ENCODE measurements around the gene P2RY8.

The P2RY8 gene

DNA sequence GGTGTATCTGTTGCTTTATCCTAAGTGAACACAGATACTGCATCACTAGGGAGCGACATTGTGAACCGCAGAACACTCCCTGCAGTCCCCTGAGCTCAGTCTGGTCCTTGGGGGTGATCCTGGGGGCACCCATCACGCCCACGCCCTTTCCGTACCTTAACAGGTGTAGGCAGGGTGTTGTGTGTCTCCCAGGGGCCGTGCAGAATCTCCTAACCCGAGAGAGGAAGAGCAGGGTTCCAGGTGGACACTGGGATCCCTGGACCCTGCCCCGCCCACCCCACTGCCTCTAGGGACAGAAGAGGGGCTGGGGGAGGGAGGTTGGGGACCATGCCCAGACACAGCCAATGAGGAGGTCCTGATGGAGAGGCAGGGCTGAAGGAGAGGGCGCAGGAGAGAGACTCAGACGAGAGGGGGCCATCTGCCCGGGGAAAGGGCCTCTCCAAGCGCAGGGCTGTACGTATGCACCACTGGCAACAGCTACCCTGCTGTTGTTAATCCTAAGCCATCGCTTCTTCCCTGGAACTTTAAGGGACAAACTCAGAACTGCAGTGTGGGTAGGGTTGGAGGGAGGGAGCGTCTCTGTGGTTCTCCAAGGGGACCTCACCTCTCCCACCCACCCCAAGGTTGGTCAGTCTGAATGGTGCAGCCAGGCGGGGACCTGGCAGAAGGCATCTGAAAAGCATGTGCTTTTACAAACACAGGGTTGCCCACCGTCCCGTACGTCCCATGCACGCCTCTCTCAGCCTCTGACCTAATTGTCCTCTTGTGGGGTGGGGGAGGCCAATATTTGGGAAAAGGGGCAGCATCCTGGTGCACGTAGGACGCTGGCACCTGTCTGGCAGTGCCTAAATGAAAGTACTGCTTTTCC is 2.5 kb downstream of the P2RY8 start (continued):
- TF ChIP-seq, protein P1, sequence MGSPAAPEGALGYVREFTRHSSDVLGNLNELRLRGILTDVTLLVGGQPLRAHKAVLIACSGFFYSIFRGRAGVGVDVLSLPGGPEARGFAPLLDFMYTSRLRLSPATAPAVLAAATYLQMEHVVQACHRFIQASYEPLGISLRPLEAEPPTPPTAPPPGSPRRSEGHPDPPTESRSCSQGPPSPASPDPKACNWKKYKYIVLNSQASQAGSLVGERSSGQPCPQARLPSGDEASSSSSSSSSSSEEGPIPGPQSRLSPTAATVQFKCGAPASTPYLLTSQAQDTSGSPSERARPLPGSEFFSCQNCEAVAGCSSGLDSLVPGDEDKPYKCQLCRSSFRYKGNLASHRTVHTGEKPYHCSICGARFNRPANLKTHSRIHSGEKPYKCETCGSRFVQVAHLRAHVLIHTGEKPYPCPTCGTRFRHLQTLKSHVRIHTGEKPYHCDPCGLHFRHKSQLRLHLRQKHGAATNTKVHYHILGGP (tag by site-specific recombination; IDR thresholded peaks at IDR 0.05): no peak
- TF ChIP-seq ZBTB17 (tag by site-specific recombination; IDR thresholded peaks at IDR 0.05): no peak

DNA sequence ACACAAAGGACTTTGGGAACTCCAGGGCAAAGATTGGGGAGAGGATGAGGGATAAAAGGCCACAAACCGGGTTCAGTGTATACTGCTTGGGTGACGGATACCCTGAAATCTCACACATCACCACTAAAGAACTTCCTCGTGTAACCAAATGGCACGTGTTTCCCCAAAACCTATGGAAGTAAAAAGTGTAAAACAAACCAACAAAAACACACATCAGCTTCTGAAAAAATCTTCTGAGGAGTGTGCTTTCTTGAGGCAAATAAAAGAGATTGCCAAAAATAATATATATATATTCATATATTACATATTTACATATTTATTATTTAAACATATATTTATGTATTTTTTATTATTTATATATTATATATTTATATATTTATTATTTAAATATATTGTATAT is 3.9 kb downstream of the P2RY8 start:
- TF ChIP-seq ZNF747 (tag by site-specific recombination; IDR thresholded peaks at IDR 0.05): no peak
- no peak for TF ChIP-seq ZNF391 (tag by site-specific recombination; IDR thresholded peaks at IDR 0.05; ENCODE audit: borderline replicate concordance, low read depth)
- no peak for TF ChIP-seq ZNF423 (tag by site-specific recombination; IDR thresholded peaks at IDR 0.05)
- TF ChIP-seq ZNF473 (tag by site-specific recombination; IDR thresholded peaks at IDR 0.05): no peak
- TF ChIP-seq GLIS1 (tag by site-specific recombination; IDR thresholded peaks at IDR 0.05): no peak
- no peak for TF ChIP-seq ZNF350 (tag by site-specific recombination; IDR thresholded peaks at IDR 0.05)
- TF ChIP-seq, protein P2, sequence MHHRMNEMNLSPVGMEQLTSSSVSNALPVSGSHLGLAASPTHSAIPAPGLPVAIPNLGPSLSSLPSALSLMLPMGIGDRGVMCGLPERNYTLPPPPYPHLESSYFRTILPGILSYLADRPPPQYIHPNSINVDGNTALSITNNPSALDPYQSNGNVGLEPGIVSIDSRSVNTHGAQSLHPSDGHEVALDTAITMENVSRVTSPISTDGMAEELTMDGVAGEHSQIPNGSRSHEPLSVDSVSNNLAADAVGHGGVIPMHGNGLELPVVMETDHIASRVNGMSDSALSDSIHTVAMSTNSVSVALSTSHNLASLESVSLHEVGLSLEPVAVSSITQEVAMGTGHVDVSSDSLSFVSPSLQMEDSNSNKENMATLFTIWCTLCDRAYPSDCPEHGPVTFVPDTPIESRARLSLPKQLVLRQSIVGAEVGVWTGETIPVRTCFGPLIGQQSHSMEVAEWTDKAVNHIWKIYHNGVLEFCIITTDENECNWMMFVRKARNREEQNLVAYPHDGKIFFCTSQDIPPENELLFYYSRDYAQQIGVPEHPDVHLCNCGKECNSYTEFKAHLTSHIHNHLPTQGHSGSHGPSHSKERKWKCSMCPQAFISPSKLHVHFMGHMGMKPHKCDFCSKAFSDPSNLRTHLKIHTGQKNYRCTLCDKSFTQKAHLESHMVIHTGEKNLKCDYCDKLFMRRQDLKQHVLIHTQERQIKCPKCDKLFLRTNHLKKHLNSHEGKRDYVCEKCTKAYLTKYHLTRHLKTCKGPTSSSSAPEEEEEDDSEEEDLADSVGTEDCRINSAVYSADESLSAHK (tag by site-specific recombination; IDR thresholded peaks at IDR 0.05): no peak
- TF ChIP-seq ZEB2 (tag by site-specific recombination; IDR thresholded peaks at IDR 0.05): no peak
- TF ChIP-seq, protein P3, sequence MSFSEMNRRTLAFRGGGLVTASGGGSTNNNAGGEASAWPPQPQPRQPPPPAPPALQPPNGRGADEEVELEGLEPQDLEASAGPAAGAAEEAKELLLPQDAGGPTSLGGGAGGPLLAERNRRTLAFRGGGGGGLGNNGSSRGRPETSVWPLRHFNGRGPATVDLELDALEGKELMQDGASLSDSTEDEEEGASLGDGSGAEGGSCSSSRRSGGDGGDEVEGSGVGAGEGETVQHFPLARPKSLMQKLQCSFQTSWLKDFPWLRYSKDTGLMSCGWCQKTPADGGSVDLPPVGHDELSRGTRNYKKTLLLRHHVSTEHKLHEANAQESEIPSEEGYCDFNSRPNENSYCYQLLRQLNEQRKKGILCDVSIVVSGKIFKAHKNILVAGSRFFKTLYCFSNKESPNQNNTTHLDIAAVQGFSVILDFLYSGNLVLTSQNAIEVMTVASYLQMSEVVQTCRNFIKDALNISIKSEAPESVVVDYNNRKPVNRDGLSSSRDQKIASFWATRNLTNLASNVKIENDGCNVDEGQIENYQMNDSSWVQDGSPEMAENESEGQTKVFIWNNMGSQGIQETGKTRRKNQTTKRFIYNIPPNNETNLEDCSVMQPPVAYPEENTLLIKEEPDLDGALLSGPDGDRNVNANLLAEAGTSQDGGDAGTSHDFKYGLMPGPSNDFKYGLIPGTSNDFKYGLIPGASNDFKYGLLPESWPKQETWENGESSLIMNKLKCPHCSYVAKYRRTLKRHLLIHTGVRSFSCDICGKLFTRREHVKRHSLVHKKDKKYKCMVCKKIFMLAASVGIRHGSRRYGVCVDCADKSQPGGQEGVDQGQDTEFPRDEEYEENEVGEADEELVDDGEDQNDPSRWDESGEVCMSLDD (tag by site-specific recombination; IDR thresholded peaks at IDR 0.05): no peak
- no peak for TF ChIP-seq ZNF623 (tag by site-specific recombination; IDR thresholded peaks at IDR 0.05)
- Histone ChIP-seq H3K36me3 (ENCODE audit: control insufficient read depth in 2 of 2, insufficient read depth in 1 of 2, low read length in 2 of 2) (no peaks in the 10 kb centered on the region), H3K27ac (ENCODE audit: extremely low read depth, low read depth, low read length) (no peak overlapping the region), H3K4me3 (ENCODE audit: low read depth, low read length) (no peak overlapping the region), H3K4me1 (ENCODE audit: control insufficient read depth, insufficient read depth, low read length) (no peaks in the 10 kb centered on the region), H3K9me3 (ENCODE audit: control insufficient read depth, insufficient read depth, low read depth, low read length) (no peaks in the 10 kb centered on the region)
- ChIA-PET POLR2A (no interaction called here), CTCF (no interaction called here)

DNA sequence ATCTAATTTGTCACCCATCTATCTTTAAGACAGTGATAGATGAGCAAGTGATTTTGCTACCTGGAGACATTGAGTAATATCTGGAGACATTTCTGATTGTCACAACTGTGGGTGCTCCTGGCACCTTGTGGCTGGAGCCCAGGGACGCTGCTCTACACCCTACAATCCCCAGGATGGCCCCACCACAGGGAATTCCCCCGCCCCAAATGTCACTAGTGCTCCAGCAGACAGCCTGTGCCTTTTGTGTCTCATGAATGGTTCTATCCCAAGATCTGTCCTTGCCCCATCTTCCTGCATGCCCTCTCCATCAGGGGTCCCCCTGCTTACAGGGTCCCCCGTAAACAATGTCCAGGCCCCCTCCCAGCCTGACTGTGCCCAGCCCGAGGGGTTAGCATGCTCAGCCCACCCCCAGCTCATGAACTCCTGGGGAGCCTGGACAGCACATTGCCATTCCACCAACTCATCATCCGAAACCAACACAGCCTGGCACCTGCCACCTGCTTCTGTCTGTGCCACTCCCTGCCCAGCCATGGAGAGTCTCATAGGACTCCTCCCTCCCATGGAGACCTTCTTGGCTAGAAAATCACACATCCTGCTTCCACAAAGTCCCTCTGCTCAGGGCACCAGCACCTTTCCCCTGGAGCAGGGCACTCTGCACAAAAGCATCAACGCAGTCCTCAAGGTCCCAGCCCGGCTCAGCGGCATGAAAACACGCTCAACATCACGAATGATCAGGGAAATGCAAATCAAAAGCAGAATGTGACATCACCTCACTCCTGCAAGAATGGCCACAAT is 5.7 kb downstream of the P2RY8 start:
- Histone ChIP-seq H3K4me1 (ENCODE audit: control insufficient read depth, insufficient read depth, low read length) (no peaks in the 10 kb centered on the region), H3K27ac (ENCODE audit: extremely low read depth, low read depth, low read length) (no peak overlapping the region), H3K4me3 (ENCODE audit: low read depth, low read length) (no peak overlapping the region), H3K9me3 (ENCODE audit: control insufficient read depth, insufficient read depth, low read depth, low read length) (no peaks in the 10 kb centered on the region), H3K36me3 (ENCODE audit: control insufficient read depth in 2 of 2, insufficient read depth in 1 of 2, low read length in 2 of 2) (no peaks in the 10 kb centered on the region)
- ChIA-PET POLR2A (no interaction called here), CTCF (no interaction called here)
- no peak for TF ChIP-seq ZNF664 (tag by site-specific recombination; IDR thresholded peaks at IDR 0.05)
- no peak for TF ChIP-seq ZNF324 (tag by site-specific recombination; IDR thresholded peaks at IDR 0.05)
- TF ChIP-seq ZNF416 (tag by site-specific recombination; IDR thresholded peaks at IDR 0.05): no peak
- TF ChIP-seq ZNF2 (tag by site-specific recombination; IDR thresholded peaks at IDR 0.05): no peak
- TF ChIP-seq ZNF138 (tag by site-specific recombination; IDR thresholded peaks at IDR 0.05; ENCODE audit: borderline replicate concordance): no peak
- TF ChIP-seq KLF1 (tag by site-specific recombination; IDR thresholded peaks at IDR 0.05): no peak
- no peak for TF ChIP-seq ZBTB20 (tag by site-specific recombination; IDR thresholded peaks at IDR 0.05)
- no peak for TF ChIP-seq ZNF544 (tag by site-specific recombination; IDR thresholded peaks at IDR 0.05)
- no peak for TF ChIP-seq REPIN1 (tag by site-specific recombination; IDR thresholded peaks at IDR 0.05; ENCODE audit: low read depth)
- TF ChIP-seq, protein P4, sequence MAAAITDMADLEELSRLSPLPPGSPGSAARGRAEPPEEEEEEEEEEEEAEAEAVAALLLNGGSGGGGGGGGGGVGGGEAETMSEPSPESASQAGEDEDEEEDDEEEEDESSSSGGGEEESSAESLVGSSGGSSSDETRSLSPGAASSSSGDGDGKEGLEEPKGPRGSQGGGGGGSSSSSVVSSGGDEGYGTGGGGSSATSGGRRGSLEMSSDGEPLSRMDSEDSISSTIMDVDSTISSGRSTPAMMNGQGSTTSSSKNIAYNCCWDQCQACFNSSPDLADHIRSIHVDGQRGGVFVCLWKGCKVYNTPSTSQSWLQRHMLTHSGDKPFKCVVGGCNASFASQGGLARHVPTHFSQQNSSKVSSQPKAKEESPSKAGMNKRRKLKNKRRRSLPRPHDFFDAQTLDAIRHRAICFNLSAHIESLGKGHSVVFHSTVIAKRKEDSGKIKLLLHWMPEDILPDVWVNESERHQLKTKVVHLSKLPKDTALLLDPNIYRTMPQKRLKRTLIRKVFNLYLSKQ (tag by site-specific recombination; IDR thresholded peaks at IDR 0.05; ENCODE audit: borderline replicate concordance): no peak
- TF ChIP-seq ZNF311 (tag by site-specific recombination; IDR thresholded peaks at IDR 0.05; ENCODE audit: borderline replicate concordance): no peak
- no peak for TF ChIP-seq ZBTB48 (tag by site-specific recombination; IDR thresholded peaks at IDR 0.05)
- TF ChIP-seq KLF9 (tag by site-specific recombination; IDR thresholded peaks at IDR 0.05; ENCODE audit: low read depth): no peak

All from HEK293 (cell line).